MM.1S (cell line): ENCODE measurements around the gene HOATZ.

Experiments
- DNase-seq: peaks from one replicate; pipeline ENCODE4 v3.0.0-alpha.2; 2015
- H2AFZ ChIP-seq: fragments of 300-600 bp; sonication (generic); 2 replicates; pipeline ENCODE4 v1.6.0; 2016; ENCODE audit warnings: antibody characterized with exemption, low read length
- H3F3A ChIP-seq: fragments of 300-600 bp; sonication (generic); 2 replicates; pipeline ENCODE4 v1.6.1; 2016; ENCODE audit warnings: mild to moderate bottlenecking, antibody characterized with exemption, low read length, moderate library complexity, mixed read lengths; ENCODE audit not compliant: insufficient read depth
- H3K27ac ChIP-seq: fragments of 300-600 bp; sonication (generic); 2 replicates; pipeline ENCODE4 v1.5.1; 2016; ENCODE audit warnings: mild to moderate bottlenecking, low read length
- H3K27me3 ChIP-seq: fragments of 300-600 bp; sonication (generic); replicated peaks from 2 replicates; pipeline ENCODE4 v1.6.0; 2016; ENCODE audit warnings: low read length; ENCODE audit not compliant: insufficient read depth
- H3K36me3 ChIP-seq: fragments of 300-600 bp; sonication (generic); replicated peaks from 2 replicates; pipeline ENCODE4 v1.6.1; 2016; ENCODE audit warnings: mild to moderate bottlenecking, low read length, mixed read lengths; ENCODE audit not compliant: insufficient read depth
- H3K4me1 ChIP-seq: fragments of 300-600 bp; sonication (generic); 2 replicates; pipeline ENCODE4 v1.6.1; 2016; ENCODE audit warnings: low read length, mixed read lengths
- H3K4me2 ChIP-seq: fragments of 300-600 bp; sonication (generic); 2 replicates; pipeline ENCODE4 v1.6.0; 2016; ENCODE audit warnings: low read depth, low read length
- H3K4me3 ChIP-seq: fragments of 300-600 bp; sonication (generic); 2 replicates; pipeline ENCODE4 v1.5.1; 2016; ENCODE audit warnings: low read length, mixed read lengths
- H3K79me2 ChIP-seq: fragments of 300-600 bp; sonication (generic); 2 replicates; pipeline ENCODE4 v1.6.1; 2016; ENCODE audit warnings: mixed run types, low read length, mixed read lengths
- H3K9ac ChIP-seq: fragments of 300-600 bp; sonication (generic); 2 replicates; pipeline ENCODE4 v1.6.1; 2016; ENCODE audit warnings: low read length, mixed read lengths
- H3K9me2 ChIP-seq: fragments of 300-600 bp; sonication (generic); replicated peaks from 2 replicates; pipeline ENCODE4 v1.6.1; 2016; ENCODE audit warnings: mild to moderate bottlenecking, low read length, mixed read lengths; ENCODE audit not compliant: insufficient read depth
- H3K9me3 ChIP-seq: fragments of 300-600 bp; sonication (generic); replicated peaks from 2 replicates; pipeline ENCODE4 v1.6.1; 2016; ENCODE audit warnings: mild to moderate bottlenecking, low read length, mixed read lengths; ENCODE audit not compliant: insufficient read depth
- H4K20me1 ChIP-seq: fragments of 300-600 bp; sonication (generic); 2 replicates; pipeline ENCODE4 v1.6.1; 2016; ENCODE audit warnings: mild to moderate bottlenecking, low read length, moderate library complexity, mixed read lengths; ENCODE audit not compliant: insufficient read depth
- EZH2 ChIP-seq: fragments of 300-600 bp; sonication (generic); optimal IDR thresholded peaks from 2 replicates; pipeline ENCODE3; 2017; ENCODE audit warnings: low read depth, mild to moderate bottlenecking, antibody characterized with exemption, low read length, mixed read lengths
- EZH2phosphoT487 ChIP-seq: fragments of 300-600 bp; sonication (generic); IDR thresholded peaks from 2 replicates; pipeline ENCODE4 v1.6.1; 2018; ENCODE audit warnings: antibody characterized with exemption, low read length
- TF ChIP-seq, protein P1 (sequence below): fragments of 300-600 bp; sonication (generic); IDR thresholded peaks from 2 replicates; pipeline ENCODE4 v1.5.1; 2016; ENCODE audit warnings: antibody characterized with exemption, low read length, mixed read lengths

HOATZ gene

GRCh38 chr11:111573821-111574249 is 59.3 kb downstream of the HOATZ start:
- no peak overlapping the region for H3K4me2 ChIP-seq
- H2AFZ ChIP-seq, result no peak overlapping the region
- no peak overlapping the region for H3K27ac ChIP-seq
- H4K20me1 ChIP-seq, result no peaks in the 10 kb centered on the region
- TF ChIP-seq EZH2 (no peak), EZH2phosphoT487 (no peak)
- TF ChIP-seq, protein P1, sequence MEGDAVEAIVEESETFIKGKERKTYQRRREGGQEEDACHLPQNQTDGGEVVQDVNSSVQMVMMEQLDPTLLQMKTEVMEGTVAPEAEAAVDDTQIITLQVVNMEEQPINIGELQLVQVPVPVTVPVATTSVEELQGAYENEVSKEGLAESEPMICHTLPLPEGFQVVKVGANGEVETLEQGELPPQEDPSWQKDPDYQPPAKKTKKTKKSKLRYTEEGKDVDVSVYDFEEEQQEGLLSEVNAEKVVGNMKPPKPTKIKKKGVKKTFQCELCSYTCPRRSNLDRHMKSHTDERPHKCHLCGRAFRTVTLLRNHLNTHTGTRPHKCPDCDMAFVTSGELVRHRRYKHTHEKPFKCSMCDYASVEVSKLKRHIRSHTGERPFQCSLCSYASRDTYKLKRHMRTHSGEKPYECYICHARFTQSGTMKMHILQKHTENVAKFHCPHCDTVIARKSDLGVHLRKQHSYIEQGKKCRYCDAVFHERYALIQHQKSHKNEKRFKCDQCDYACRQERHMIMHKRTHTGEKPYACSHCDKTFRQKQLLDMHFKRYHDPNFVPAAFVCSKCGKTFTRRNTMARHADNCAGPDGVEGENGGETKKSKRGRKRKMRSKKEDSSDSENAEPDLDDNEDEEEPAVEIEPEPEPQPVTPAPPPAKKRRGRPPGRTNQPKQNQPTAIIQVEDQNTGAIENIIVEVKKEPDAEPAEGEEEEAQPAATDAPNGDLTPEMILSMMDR, result no peak
- H3K4me1 ChIP-seq, result no peaks in the 10 kb centered on the region
- H3K9me2 ChIP-seq, result no peaks in the 10 kb centered on the region
- no peaks in the 10 kb centered on the region for H3K36me3 ChIP-seq
- no peak overlapping the region for H3K4me3 ChIP-seq
- no peak overlapping the region for H3K9ac ChIP-seq
- no peaks in the 10 kb centered on the region for H3K27me3 ChIP-seq
- no peaks in the 10 kb centered on the region for H3K79me2 ChIP-seq
- DNase-seq, result no peak
- no peaks in the 10 kb centered on the region for H3K9me3 ChIP-seq
- H3F3A ChIP-seq, result no peaks in the 10 kb centered on the region

DNA sequence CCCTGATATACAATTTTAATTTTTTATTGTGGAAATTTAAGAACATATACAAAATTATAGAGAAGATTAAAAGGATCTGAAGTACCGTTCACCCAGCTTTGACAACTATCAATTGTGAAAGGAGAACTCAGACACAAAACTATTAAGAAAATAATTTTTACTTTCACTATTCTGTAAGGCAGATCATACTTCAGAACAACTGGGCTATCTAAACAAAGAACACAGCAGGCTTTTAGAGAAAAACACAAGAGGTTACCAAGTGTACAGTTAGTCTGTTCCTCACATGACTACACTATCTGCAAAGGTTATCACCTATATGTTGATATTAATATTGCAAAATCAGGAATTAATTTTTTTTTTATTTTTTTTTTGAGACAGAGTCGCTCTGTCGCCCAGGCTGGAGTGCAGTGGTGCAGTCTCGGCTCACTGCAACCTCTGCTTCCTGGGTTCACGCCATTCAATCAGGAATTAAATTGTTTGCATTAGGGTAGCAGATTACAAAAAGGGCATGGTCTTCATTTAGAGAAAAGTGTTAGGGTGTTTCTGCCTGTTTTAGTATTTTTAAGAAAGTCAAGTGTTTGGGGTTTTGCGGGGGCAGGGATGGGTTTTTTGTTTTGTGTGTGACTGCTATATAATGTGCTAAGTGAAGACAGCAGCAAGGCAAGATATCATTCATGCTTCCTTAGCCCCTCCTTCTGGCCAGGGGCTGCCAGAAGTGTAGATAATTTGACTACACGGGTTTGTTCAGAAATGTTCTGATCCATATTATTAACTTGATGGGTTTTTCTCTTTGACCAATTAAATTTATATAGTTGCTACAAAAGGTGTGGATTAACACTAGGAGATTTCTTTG is 60.0 kb downstream of the HOATZ start:
- no peaks in the 10 kb centered on the region for H4K20me1 ChIP-seq
- H2AFZ ChIP-seq, result no peak overlapping the region
- no peaks in the 10 kb centered on the region for H3K9me3 ChIP-seq
- H3K9ac ChIP-seq, result no peak overlapping the region
- H3K36me3 ChIP-seq, result no peaks in the 10 kb centered on the region
- H3F3A ChIP-seq, result no peaks in the 10 kb centered on the region
- no peak for DNase-seq
- no peak overlapping the region for H3K27ac ChIP-seq
- H3K79me2 ChIP-seq, result no peaks in the 10 kb centered on the region
- no peaks in the 10 kb centered on the region for H3K4me1 ChIP-seq
- H3K4me3 ChIP-seq, result no peak overlapping the region
- no peak overlapping the region for H3K4me2 ChIP-seq
- no peaks in the 10 kb centered on the region for H3K9me2 ChIP-seq
- TF ChIP-seq EZH2phosphoT487, result no peak
- TF ChIP-seq EZH2, result no peak
- TF ChIP-seq, protein P1, result no peak
- H3K27me3 ChIP-seq, result no peaks in the 10 kb centered on the region

- Histone ChIP-seq H3K4me3 (no peak overlapping the region), H3K9ac (no peak overlapping the region), H3K79me2 (no peaks in the 10 kb centered on the region), H3K27me3 (no peaks in the 10 kb centered on the region), H2AFZ (no peak overlapping the region), H3K9me3 (no peaks in the 10 kb centered on the region), H3K9me2 (no peaks in the 10 kb centered on the region), H4K20me1 (no peaks in the 10 kb centered on the region), H3K4me1 (no peaks in the 10 kb centered on the region), H3F3A (no peaks in the 10 kb centered on the region), H3K27ac (no peak overlapping the region), H3K36me3 (no peaks in the 10 kb centered on the region), H3K4me2 (no peak overlapping the region)
- no peak for TF ChIP-seq EZH2
- TF ChIP-seq, protein P1, result no peak
- no peak for TF ChIP-seq EZH2phosphoT487
- no peak for DNase-seq
These were observed 61.2 kb downstream of the HOATZ start for GRCh38 chr11:111575740-111576139.
